ENCODE measurements around the gene MIS18A. TPM values are rescaled to one million over a fixed set of nuclear protein-coding genes. Genes with fewer than 3 reads are reported as not detected.

Gene MIS18A
- polyA plus RNA-seq, 1 experiment: 6.3 TPM

DNA sequence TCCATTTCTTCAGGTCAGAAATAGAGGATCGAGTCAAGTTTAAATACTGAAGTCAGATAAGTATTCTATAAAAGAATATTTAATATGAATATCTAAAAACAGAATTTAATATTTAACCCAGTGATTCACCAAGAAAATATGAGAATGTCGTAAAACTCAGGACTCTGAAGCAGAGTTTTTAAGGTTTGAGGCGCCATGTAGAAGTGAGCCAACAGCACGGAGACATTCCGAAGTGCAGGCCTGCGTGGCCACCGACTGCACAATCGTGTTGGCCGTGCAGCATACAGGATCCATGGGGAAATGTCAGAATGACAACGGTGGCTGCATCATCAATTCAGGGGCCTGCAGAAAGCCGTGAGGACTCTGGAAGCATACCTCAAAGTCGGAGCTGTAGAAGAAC lies 43.3 kb upstream of the MIS18A start:
- no peaks in the 10 kb centered on the region for H3K27me3 ChIP-seq (ENCODE audit: control insufficient read depth, insufficient read depth, low read length)
- TF ChIP-seq CTCF (IDR thresholded peaks at IDR 0.05; ENCODE audit: low read depth, low read length): no peak
- ChIA-PET CTCF (no interaction called here), POLR2A (no interaction called here)
- H3K27ac ChIP-seq (ENCODE audit: low read depth, low read length): no peak overlapping the region
- DNase-seq (ENCODE audit: low read depth, low spot score): no peak
- H3K9me3 ChIP-seq (ENCODE audit: control insufficient read depth, insufficient read depth, low read length): no peaks in the 10 kb centered on the region
- H3K4me3 ChIP-seq (ENCODE audit: low read depth, low read length): no peak overlapping the region

DNA sequence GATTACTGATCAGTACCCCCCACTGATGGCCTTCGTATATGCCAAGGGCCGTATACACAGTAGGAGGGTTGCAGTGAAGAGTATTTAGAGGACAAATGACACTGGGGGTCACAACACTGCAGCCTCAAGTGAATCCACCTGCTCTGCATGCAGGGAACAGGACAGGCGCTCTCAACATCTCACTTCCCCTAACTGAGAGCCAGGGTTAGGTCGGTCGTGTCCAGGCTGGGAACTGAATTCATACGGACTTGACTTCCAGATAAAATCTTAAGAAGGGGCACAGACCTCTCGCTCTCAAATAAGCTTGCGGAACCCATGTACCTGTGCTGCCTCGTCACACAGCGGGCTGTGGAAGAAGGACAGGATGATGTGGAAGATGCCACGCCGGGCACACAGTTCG lies 42.6 kb upstream of the MIS18A start:
- CTCF ChIA-PET: no interaction called here
- TF ChIP-seq CTCF (IDR thresholded peaks at IDR 0.05; ENCODE audit: low read depth, low read length): no peak
- POLR2A ChIA-PET: interaction anchor here (0.8 kb wide), 1 partner anchor 10 kb away, joined by 3 read pairs; no protein-coding TSS in a partner anchor
- Histone ChIP-seq H3K9me3 (ENCODE audit: control insufficient read depth, insufficient read depth, low read length) (no peaks in the 10 kb centered on the region), H3K27me3 (ENCODE audit: control insufficient read depth, insufficient read depth, low read length) (no peaks in the 10 kb centered on the region), H3K4me3 (ENCODE audit: low read depth, low read length) (no peak overlapping the region), H3K27ac (ENCODE audit: low read depth, low read length) (no peak overlapping the region)
- no peak for DNase-seq (ENCODE audit: low read depth, low spot score)

GRCh38 chr21:32320726-32321125 lies 41.9 kb upstream of the MIS18A start:
- Histone ChIP-seq H3K4me3 (ENCODE audit: low read depth, low read length) (no peak overlapping the region), H3K27me3 (ENCODE audit: control insufficient read depth, insufficient read depth, low read length) (no peaks in the 10 kb centered on the region), H3K27ac (ENCODE audit: low read depth, low read length) (no peak overlapping the region), H3K9me3 (ENCODE audit: control insufficient read depth, insufficient read depth, low read length) (no peaks in the 10 kb centered on the region)
- DNase-seq (ENCODE audit: low read depth, low spot score): no peak
- ChIA-PET POLR2A (interaction anchor here (0.8 kb wide), 1 partner anchor 9 kb away, joined by 3 read pairs; no protein-coding TSS in a partner anchor), CTCF (no interaction called here)
- TF ChIP-seq CTCF (IDR thresholded peaks at IDR 0.05; ENCODE audit: low read depth, low read length): no peak

DNA sequence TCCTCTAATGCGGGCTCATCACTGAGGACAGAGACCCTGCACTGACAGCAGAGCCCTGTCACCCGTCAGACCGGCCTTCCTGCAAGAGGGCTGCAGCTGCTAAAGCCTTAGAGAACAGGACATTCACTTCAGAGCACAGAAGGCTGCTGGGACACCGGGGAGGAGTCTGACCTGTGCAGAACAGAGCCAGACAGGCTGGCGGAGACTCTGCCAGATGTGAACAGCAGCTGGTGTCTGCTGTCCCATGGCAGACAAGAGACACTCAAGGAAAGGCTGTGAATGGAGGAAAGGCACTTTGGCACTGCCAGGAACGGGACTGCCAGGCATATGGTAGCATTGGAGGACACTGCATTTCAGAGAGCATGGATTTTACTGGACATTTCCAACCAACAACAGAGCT lies 41.2 kb upstream of the MIS18A start:
- no peak for TF ChIP-seq CTCF (IDR thresholded peaks at IDR 0.05; ENCODE audit: low read depth, low read length)
- Histone ChIP-seq H3K27me3 (ENCODE audit: control insufficient read depth, insufficient read depth, low read length) (no peaks in the 10 kb centered on the region), H3K9me3 (ENCODE audit: control insufficient read depth, insufficient read depth, low read length) (no peaks in the 10 kb centered on the region), H3K4me3 (ENCODE audit: low read depth, low read length) (no peak overlapping the region), H3K27ac (ENCODE audit: low read depth, low read length) (no peak overlapping the region)
- ChIA-PET CTCF (no interaction called here), POLR2A (interaction anchor here (0.6 kb wide), 1 partner anchor 452 kb away, joined by 3 read pairs; the partner anchor contains the start of gene PAXBP1)
- no peak for DNase-seq (ENCODE audit: low read depth, low spot score)

DNA sequence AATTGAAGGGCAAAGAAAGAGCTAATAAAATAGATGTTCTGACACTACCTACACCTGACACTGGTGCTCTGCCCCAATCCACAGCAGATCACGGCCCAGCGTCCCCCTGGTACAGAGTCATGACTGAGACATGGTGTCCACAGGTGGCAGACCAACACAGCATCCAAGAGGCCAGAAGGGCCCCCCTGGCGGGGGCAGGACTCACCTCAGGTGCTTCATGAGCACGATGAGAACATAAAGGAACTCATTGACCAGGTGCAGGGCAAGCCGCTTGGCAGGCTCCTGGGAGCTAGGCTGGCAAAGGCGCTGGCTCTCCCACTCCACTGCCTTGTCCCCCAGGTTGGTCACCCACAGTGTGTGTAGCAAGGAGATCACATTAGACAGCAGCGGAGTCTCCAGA lies 40.2 kb upstream of the MIS18A start:
- no peak for DNase-seq (ENCODE audit: low read depth, low spot score)
- H3K27me3 ChIP-seq (ENCODE audit: control insufficient read depth, insufficient read depth, low read length): no peaks in the 10 kb centered on the region
- no peak overlapping the region for H3K4me3 ChIP-seq (ENCODE audit: low read depth, low read length)
- POLR2A ChIA-PET: interaction anchor here (0.7 kb wide), 1 partner anchor 11 kb away, joined by 3 read pairs; no protein-coding TSS in a partner anchor
- CTCF ChIA-PET: no interaction called here
- no peaks in the 10 kb centered on the region for H3K9me3 ChIP-seq (ENCODE audit: control insufficient read depth, insufficient read depth, low read length)
- no peak for TF ChIP-seq CTCF (IDR thresholded peaks at IDR 0.05; ENCODE audit: low read depth, low read length)
- no peak overlapping the region for H3K27ac ChIP-seq (ENCODE audit: low read depth, low read length)
